Measurements from ENCODE around the gene SIRT7. TPM values are rescaled to one million over a fixed set of nuclear protein-coding genes. Genes with fewer than 3 reads are reported as not detected.
"Not testable (repeated sequence)": the region's sequence is repeated elsewhere in the genome, so short reads cannot be mapped to it uniquely, and the experiment has no call there.

The SIRT7 gene
- polyA plus RNA-seq, 1 of the 3 experiments (the other 2 are of a cell fraction): 32.6 TPM

GRCh38 chr17:81918832-81919545, 1.0 kb upstream of the SIRT7 start (continued):
- TF ChIP-seq RXRA (IDR thresholded peaks at IDR 0.05; ENCODE audit: borderline replicate concordance, low read depth) (no peak), FOSL2 (IDR thresholded peaks at IDR 0.05; ENCODE audit: borderline replicate concordance, low read depth) (no peak)

GRCh38 chr17:81918333-81918669, 325 bp upstream of the SIRT7 start:
- H3K4me2 ChIP-seq; H3K27me3 ChIP-seq (ENCODE audit: insufficient read depth); DNase-seq; POLR2A ChIA-PET; H3K9me2 ChIP-seq; H2AFZ ChIP-seq (ENCODE audit: low read depth); H3K9ac ChIP-seq; H3K9me3 ChIP-seq: not testable (repeated sequence)
- Histone ChIP-seq H3K79me2 (ENCODE audit: insufficient read depth) (peaks cover 77% of the 10 kb centered on the region), H3K27ac (ENCODE audit: low read depth in 2 of 2, low read length in 1 of 2) (peak overlapping the region in 1 of 2 experiments; percentile 71; a peak in 2 of 4 replicates), H3K4me1 (ENCODE audit: control insufficient read depth in 1 of 2, insufficient read depth in 2 of 2, low read depth in 1 of 2, low read length in 1 of 2) (peaks cover 7 to 21% of the 10 kb centered on the region in 2 experiments; a peak in 3 of 4 replicates), H3F3A (replicated peaks; ENCODE audit: insufficient read depth) (peaks cover 23% of the 10 kb centered on the region), H3K36me3 (replicated peaks in 1 of 2; ENCODE audit: control insufficient read depth in 1 of 2, insufficient read depth in 2 of 2, low read length in 1 of 2) (peaks cover 17 to 70% of the 10 kb centered on the region in 2 experiments), H3K4me3 (ENCODE audit: low read depth in 2 of 2, low read length in 1 of 2) (peak overlapping the region; percentile 89 to 100; a peak in 2 of 4 replicates), H4K20me1 (ENCODE audit: insufficient read depth) (peaks cover 70% of the 10 kb centered on the region)
- WGBS (ENCODE audit: low lambda C conversion rate): 28% methylated on average over 9 of the region's 9 CpGs
- TF ChIP-seq, protein P1, sequence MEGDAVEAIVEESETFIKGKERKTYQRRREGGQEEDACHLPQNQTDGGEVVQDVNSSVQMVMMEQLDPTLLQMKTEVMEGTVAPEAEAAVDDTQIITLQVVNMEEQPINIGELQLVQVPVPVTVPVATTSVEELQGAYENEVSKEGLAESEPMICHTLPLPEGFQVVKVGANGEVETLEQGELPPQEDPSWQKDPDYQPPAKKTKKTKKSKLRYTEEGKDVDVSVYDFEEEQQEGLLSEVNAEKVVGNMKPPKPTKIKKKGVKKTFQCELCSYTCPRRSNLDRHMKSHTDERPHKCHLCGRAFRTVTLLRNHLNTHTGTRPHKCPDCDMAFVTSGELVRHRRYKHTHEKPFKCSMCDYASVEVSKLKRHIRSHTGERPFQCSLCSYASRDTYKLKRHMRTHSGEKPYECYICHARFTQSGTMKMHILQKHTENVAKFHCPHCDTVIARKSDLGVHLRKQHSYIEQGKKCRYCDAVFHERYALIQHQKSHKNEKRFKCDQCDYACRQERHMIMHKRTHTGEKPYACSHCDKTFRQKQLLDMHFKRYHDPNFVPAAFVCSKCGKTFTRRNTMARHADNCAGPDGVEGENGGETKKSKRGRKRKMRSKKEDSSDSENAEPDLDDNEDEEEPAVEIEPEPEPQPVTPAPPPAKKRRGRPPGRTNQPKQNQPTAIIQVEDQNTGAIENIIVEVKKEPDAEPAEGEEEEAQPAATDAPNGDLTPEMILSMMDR (IDR thresholded peaks at IDR 0.05): peak; percentile 9; the same call in 1 of the 2 replicates
- CTCF ChIA-PET: interaction anchor here (1.0 to 2.4 kb wide), 3 partner anchors 13 to 49 kb away, joined by 3 to 14 read pairs (median 8); partner anchors contain the start of gene NPB

- H3K9me2 ChIP-seq: no peaks in the 10 kb centered on the region
- no peak overlapping the region for H2AFZ ChIP-seq (ENCODE audit: low read depth)
- peaks cover 60% of the 10 kb centered on the region for H3K79me2 ChIP-seq (ENCODE audit: insufficient read depth)
- peaks cover 7 to 26% of the 10 kb centered on the region in 2 experiments; a peak in 3 of 4 replicates for H3K4me1 ChIP-seq (ENCODE audit: control insufficient read depth in 1 of 2, insufficient read depth in 2 of 2, low read depth in 1 of 2, low read length in 1 of 2)
- peak overlapping the region; percentile 68; the same call in 1 of the 2 replicates for H3K9ac ChIP-seq
- H3K27me3 ChIP-seq (ENCODE audit: insufficient read depth): no peaks in the 10 kb centered on the region
- POLR2A ChIA-PET: interaction anchor here (0.7 to 1.3 kb wide), 3 partner anchors 21 to 105 kb away, joined by 3 to 8 read pairs (median 3); partner anchors contain the start of gene PYCR1
- H3K9me3 ChIP-seq: no peaks in the 10 kb centered on the region
- H4K20me1 ChIP-seq (ENCODE audit: insufficient read depth): peaks cover 64% of the 10 kb centered on the region
- peaks cover 31% of the 10 kb centered on the region for H3F3A ChIP-seq (replicated peaks; ENCODE audit: insufficient read depth)
- H3K27ac ChIP-seq (ENCODE audit: low read depth in 2 of 2, low read length in 1 of 2): no peak overlapping the region
- CTCF ChIA-PET: interaction anchor here (0.5 to 3.4 kb wide), 6 partner anchors 11 to 106 kb away, joined by 3 to 22 read pairs (median 4); partner anchors contain the start of genes CENPX, MAFG, NOTUM and PYCR1
- no peak for DNase-seq
- H3K4me2 ChIP-seq: peak overlapping the region; percentile 76
- peaks cover 25 to 73% of the 10 kb centered on the region in 2 experiments for H3K36me3 ChIP-seq (replicated peaks in 1 of 2; ENCODE audit: control insufficient read depth in 1 of 2, insufficient read depth in 2 of 2, low read length in 1 of 2)
- WGBS (ENCODE audit: low lambda C conversion rate): 79% methylated on average over 20 of the region's 21 CpGs
- peak overlapping the region; percentile 89 to 100 for H3K4me3 ChIP-seq (ENCODE audit: low read depth in 2 of 2, low read length in 1 of 2)
- TF ChIP-seq NFIC (IDR thresholded peaks at IDR 0.05; ENCODE audit: borderline replicate concordance) (no peak), FOSL2 (IDR thresholded peaks at IDR 0.05; ENCODE audit: borderline replicate concordance, low read depth) (no peak), TCF12 (IDR thresholded peaks at IDR 0.05) (no peak), RCOR1 (IDR thresholded peaks at IDR 0.05; ENCODE audit: low read length) (no peak), NRF1 (IDR thresholded peaks at IDR 0.05; ENCODE audit: low read depth, low read length) (no peak), FOXJ3 (CRISPR knock-in tag; IDR thresholded peaks at IDR 0.05) (no peak), JUND (IDR thresholded peaks at IDR 0.05) (no peak), RXRA (IDR thresholded peaks at IDR 0.05; ENCODE audit: borderline replicate concordance, low read depth) (no peak), MEF2A (IDR thresholded peaks at IDR 0.05; ENCODE audit: borderline replicate concordance, low read depth) (no peak), IRF3 (IDR thresholded peaks at IDR 0.05; ENCODE audit: low read depth, low read length) (no peak), TAF1 (IDR thresholded peaks at IDR 0.05; ENCODE audit: borderline replicate concordance, low read depth, low read length) (no peak), MXI1 (IDR thresholded peaks at IDR 0.05; ENCODE audit: low read depth, low read length) (no peak), SIN3A (IDR thresholded peaks at IDR 0.05; ENCODE audit: borderline replicate concordance, low read depth, low read length) (no peak), ELF1 (IDR thresholded peaks at IDR 0.05) (no peak), GATA2 (CRISPR knock-in tag; IDR thresholded peaks at IDR 0.05) (no peak), USF1 (IDR thresholded peaks at IDR 0.05; ENCODE audit: borderline replicate concordance, low read depth) (no peak)
- TF ChIP-seq, protein P1 (IDR thresholded peaks at IDR 0.05): no peak
Observed at GRCh38 chr17:81916234-81917001, 1.6 kb downstream of the SIRT7 start.
